ENCODE results near the gene HEY2. TPM values are rescaled to one million over a fixed set of nuclear protein-coding genes. Genes with fewer than 3 reads are reported as not detected.
A peak's percentile ranks its signal among the peaks of the same experiment; 100 is the strongest.

Gene HEY2
- total and polyA plus RNA-seq, 4 donors, result 10.3 to 28.3 (median 22.0) TPM

DNA sequence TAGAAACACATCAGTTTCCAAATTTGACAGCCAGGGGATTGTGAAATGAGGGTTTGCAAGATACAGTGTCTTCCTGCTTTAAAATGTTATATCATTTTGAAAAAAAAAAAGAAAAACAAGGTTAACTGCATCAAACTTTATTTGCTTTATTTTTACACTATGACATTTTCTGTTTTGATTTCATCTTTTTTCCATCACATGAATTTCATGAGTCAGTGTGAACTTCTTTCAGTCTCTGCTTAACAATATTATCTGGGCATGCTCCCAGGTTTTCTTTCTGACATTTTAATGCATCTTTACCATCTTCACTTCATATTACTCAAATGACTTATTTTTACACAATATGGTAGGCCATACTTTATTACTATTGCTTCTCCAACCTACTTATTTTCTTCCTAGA is 43.2 kb downstream of the HEY2 start:
- no peak for DNase-seq (ENCODE audit: low read depth in 4 of 6, low spot score in 6 of 6)
- Histone ChIP-seq H3K27ac (ENCODE audit: low read depth, low read length) (no peak overlapping the region), H3K27me3 (ENCODE audit: control insufficient read depth, insufficient read depth, low read length) (no peaks in the 10 kb centered on the region), H3K36me3 (ENCODE audit: control insufficient read depth, insufficient read depth, low read length) (no peaks in the 10 kb centered on the region), H3K4me3 (ENCODE audit: low read depth, low read length) (no peak overlapping the region), H3K9me3 (ENCODE audit: control insufficient read depth, insufficient read depth, low read length) (no peaks in the 10 kb centered on the region), H3K4me1 (ENCODE audit: control insufficient read depth, insufficient read depth, low read length) (peaks cover 11% of the 10 kb centered on the region)

DNA sequence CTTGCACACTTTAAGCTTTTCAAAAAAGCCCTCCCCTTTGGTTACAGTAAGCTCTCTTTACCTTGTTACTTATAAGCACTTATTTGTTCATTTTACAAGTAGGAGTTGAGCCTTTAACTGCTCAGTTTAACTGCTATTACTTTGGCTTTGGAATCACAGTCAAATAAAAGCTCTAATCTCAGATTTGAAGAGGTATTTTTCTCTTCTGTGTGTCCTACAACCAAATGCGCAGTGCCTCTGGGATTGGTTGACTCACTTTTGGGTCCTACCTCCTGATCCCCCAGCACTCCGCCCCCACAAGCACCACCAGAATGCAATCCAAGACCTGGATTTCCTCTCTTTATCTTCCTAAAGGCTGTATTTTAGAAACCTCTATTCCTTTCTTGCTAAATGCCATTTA is 43.8 kb downstream of the HEY2 start:
- DNase-seq (ENCODE audit: low read depth in 4 of 6, low spot score in 6 of 6), result no peak
- H3K4me1 ChIP-seq (ENCODE audit: control insufficient read depth, insufficient read depth, low read length), result peaks cover 11% of the 10 kb centered on the region
- H3K4me3 ChIP-seq (ENCODE audit: low read depth, low read length), result no peak overlapping the region
- no peaks in the 10 kb centered on the region for H3K9me3 ChIP-seq (ENCODE audit: control insufficient read depth, insufficient read depth, low read length)
- H3K27me3 ChIP-seq (ENCODE audit: control insufficient read depth, insufficient read depth, low read length), result no peaks in the 10 kb centered on the region
- H3K27ac ChIP-seq (ENCODE audit: low read depth, low read length), result peak overlapping the region; percentile 20
- no peaks in the 10 kb centered on the region for H3K36me3 ChIP-seq (ENCODE audit: control insufficient read depth, insufficient read depth, low read length)
- WGBS (ENCODE audit: insufficient coverage), result 82% methylated on average over 2 of the region's 2 CpGs

DNA sequence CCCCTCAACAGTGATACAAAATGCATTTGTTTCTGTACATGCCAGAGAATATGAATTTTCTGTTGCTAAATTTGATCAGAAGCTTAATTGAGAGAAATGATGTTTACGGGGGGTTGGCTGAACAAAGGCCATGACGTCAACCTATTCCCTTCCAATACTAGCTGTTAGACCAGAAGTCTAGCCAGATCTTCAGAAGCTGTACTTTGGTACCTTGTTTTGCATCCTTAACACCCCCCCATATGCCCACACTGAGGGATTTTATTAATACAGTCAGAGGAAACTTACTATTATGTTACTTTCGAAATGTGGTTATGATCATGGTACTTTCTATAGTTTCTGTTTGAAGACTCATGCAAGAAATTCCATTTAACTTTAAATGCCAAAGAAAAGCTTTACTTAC is 44.4 kb downstream of the HEY2 start:
- Histone ChIP-seq H3K4me1 (ENCODE audit: control insufficient read depth, insufficient read depth, low read length) (peaks cover 11% of the 10 kb centered on the region), H3K4me3 (ENCODE audit: low read depth, low read length) (no peak overlapping the region)
- no CpG with 5 or more reads among the region's 3 CpGs for WGBS (ENCODE audit: insufficient coverage)

DNA sequence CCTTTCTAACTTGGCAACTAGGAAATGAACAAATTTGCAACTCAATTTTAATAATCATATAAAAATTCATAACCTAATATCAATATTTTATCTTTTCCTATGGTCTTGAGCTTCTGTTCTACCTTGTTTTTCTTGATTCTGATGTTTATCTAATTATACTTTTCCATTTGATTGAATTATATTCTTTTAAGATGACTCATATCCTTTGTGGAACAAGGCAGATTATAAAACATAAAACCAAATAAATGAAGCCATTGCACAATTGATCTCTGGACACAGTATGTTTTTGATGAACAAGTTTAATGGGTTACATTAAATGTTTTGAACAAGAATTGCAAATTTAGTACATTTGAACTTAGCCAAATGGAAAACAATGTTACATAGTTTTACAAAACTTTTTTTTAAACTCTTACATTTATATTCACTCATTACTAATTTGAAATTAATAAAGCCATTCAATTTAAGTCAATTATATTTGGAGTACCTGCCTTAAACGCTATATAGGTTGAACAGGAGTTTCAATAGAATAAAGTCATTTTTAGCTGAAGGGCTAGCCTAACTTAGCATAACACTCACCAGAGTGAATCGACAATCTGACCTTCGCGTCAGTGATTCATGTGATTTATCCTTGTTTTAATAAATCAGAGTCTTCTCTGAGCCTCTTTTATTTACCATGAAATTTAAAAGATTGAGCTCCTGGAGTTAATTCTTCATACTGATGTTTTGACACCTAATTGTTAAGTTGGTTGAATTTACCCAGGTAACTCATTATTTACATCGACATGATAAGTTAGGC is 45.1 kb downstream of the HEY2 start:
- DNase-seq (ENCODE audit: low read depth in 4 of 6, low spot score in 6 of 6), result no peak
- no peaks in the 10 kb centered on the region for H3K9me3 ChIP-seq (ENCODE audit: control insufficient read depth, insufficient read depth, low read length)
- WGBS (ENCODE audit: insufficient coverage), result no CpG with 5 or more reads among the region's 5 CpGs
- H3K4me1 ChIP-seq (ENCODE audit: control insufficient read depth, insufficient read depth, low read length), result peaks cover 7% of the 10 kb centered on the region
- H3K27me3 ChIP-seq (ENCODE audit: control insufficient read depth, insufficient read depth, low read length), result no peaks in the 10 kb centered on the region
- H3K27ac ChIP-seq (ENCODE audit: low read depth, low read length), result no peak overlapping the region
- no peaks in the 10 kb centered on the region for H3K36me3 ChIP-seq (ENCODE audit: control insufficient read depth, insufficient read depth, low read length)
- H3K4me3 ChIP-seq (ENCODE audit: low read depth, low read length), result no peak overlapping the region

More for the DNA sequence above, 44.4 kb downstream of the HEY2 start:
- Histone ChIP-seq H3K27ac (ENCODE audit: low read depth, low read length) (no peak overlapping the region), H3K36me3 (ENCODE audit: control insufficient read depth, insufficient read depth, low read length) (no peaks in the 10 kb centered on the region), H3K27me3 (ENCODE audit: control insufficient read depth, insufficient read depth, low read length) (no peaks in the 10 kb centered on the region), H3K9me3 (ENCODE audit: control insufficient read depth, insufficient read depth, low read length) (no peaks in the 10 kb centered on the region)
- DNase-seq (ENCODE audit: low read depth in 4 of 6, low spot score in 6 of 6), result no peak

DNA sequence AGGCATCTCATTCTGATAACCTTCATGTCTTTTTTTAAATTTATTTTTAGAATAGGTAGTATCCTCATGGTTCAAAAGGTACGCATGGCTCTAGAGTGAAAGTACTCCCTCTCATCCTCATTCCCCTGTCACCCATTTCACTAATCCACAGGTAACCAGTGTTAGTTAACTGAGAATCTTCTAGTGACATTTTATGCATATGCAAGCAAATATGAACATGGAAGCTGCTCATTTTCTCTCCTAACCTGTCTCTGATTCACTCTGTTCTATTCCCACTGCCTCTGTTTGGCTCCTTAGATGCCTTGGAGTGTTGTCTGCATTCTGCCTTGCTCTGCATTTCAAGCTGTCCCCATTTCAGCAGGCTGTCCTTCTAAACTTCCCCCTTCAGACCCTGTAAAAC is 45.9 kb downstream of the HEY2 start:
- whole genome bisulfite sequencing (ENCODE audit: insufficient coverage), result no CpG with 5 or more reads among the region's 1 CpG
- no peaks in the 10 kb centered on the region for H3K9me3 ChIP-seq (ENCODE audit: control insufficient read depth, insufficient read depth, low read length)
- H3K36me3 ChIP-seq (ENCODE audit: control insufficient read depth, insufficient read depth, low read length), result no peaks in the 10 kb centered on the region
- DNase-seq (ENCODE audit: low read depth in 4 of 6, low spot score in 6 of 6), result no peak
- no peaks in the 10 kb centered on the region for H3K27me3 ChIP-seq (ENCODE audit: control insufficient read depth, insufficient read depth, low read length)
- no peak overlapping the region for H3K27ac ChIP-seq (ENCODE audit: low read depth, low read length)
- no peak overlapping the region for H3K4me3 ChIP-seq (ENCODE audit: low read depth, low read length)
- H3K4me1 ChIP-seq (ENCODE audit: control insufficient read depth, insufficient read depth, low read length), result no peaks in the 10 kb centered on the region

DNA sequence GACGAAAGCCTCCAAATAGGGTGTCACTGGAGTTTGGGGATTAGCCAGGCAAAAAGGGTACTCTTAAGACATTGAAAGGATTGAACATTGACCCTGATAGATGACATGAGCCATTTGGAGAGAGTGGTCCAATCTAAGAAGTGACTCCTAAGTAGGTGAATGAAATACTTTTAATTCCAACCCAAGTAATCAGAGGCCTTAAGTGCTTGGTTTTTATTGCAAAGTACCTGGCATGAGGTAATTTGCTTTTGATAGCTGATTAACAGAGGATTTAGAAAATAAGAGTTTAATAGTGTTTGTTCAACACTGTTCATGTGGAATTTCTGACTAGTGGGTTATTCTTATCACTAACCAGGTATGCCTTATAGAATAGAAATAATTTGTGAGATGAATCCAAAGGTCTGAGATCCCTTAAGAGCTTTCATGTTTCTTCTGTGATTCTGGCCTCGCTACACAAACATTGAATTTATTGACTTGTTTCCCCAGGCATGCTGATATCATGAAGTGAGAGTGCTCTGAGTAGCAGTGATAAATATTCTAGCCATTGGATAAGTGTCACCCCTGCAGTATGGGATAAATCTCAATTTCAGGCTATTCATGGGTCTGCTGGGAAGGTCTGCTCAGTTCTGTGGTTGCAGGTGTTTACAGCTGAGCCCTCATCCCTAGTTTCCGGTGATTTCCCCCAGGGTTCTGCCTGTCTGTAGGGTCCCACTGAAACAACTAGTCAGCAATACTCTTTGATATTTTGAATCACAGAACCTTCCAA is 47.9 kb downstream of the HEY2 start:
- Histone ChIP-seq H3K9me3 (ENCODE audit: control insufficient read depth, insufficient read depth, low read length) (no peaks in the 10 kb centered on the region), H3K36me3 (ENCODE audit: control insufficient read depth, insufficient read depth, low read length) (no peaks in the 10 kb centered on the region), H3K4me3 (ENCODE audit: low read depth, low read length) (no peak overlapping the region), H3K27me3 (ENCODE audit: control insufficient read depth, insufficient read depth, low read length) (no peaks in the 10 kb centered on the region), H3K4me1 (ENCODE audit: control insufficient read depth, insufficient read depth, low read length) (no peaks in the 10 kb centered on the region), H3K27ac (ENCODE audit: low read depth, low read length) (no peak overlapping the region)
- WGBS (ENCODE audit: insufficient coverage), result 80% methylated on average over 1 of the region's 3 CpGs
- no peak for DNase-seq (ENCODE audit: low read depth in 4 of 6, low spot score in 6 of 6)

DNA sequence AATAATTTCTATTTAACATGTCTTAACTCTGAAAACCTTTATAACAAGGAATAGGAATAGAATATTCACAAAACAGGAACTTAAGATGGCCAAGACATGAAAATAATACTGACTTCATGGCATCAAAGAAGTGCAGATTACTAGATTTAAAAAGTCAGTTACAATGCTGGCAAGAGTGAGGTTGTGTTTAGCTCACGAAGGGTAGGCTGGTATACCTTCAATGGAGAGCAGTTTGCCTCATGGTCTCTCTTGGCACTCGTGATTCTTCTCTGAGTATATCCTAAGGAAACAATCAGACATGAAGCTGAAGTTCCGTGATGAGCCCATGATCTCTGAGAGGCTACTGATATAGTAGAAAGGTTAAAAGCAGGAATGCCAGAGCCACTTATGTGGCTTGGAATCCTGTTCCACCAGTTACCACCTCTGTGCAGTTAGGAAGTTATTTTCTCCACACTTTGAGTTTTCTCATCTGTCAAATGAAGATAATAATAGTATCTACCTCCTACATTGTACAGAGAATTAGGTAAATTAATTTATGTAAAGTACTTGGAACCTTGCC is 48.5 kb downstream of the HEY2 start:
- Histone ChIP-seq H3K27me3 (ENCODE audit: control insufficient read depth, insufficient read depth, low read length) (no peaks in the 10 kb centered on the region), H3K9me3 (ENCODE audit: control insufficient read depth, insufficient read depth, low read length) (no peaks in the 10 kb centered on the region), H3K27ac (ENCODE audit: low read depth, low read length) (no peak overlapping the region), H3K4me1 (ENCODE audit: control insufficient read depth, insufficient read depth, low read length) (no peaks in the 10 kb centered on the region), H3K36me3 (ENCODE audit: control insufficient read depth, insufficient read depth, low read length) (no peaks in the 10 kb centered on the region), H3K4me3 (ENCODE audit: low read depth, low read length) (no peak overlapping the region)
- WGBS (ENCODE audit: insufficient coverage), result 80% methylated on average over 1 of the region's 3 CpGs
- no peak for DNase-seq (ENCODE audit: low read depth in 4 of 6, low spot score in 6 of 6)

DNA sequence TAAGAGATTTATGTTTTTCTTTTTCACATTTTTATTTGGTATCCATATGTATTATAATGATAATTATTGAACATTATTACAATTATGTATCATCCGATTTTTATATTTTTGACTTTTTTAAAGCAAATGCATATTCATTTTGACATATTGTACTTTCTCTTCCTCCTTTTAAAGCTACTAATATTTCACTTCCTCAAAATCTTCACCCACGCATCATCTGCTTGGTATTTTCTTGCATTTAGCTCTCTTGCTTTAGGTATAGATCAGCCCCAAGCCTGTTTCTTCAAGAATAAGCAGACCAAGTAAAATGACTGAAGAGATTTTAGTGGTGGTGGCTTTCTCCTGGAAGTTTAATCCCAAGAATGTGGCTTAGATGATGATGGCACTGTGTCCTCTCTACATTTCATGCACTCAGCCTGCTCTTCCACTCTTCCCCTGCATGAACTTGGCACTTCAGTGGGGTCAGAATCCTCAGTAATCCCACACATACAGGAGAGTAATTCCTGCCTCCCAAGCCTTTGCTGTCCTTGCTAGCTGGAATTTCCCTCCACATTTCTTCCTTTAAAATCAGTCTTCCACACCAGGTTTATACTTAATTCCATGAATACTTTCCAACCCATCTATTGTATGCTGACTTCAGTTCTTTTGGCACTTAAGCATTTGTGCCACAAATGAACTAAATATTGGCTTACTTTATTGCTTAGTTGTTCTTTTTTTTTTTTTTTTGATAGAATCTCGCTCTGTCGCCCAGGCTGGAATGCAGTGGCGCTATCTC is 49.5 kb downstream of the HEY2 start:
- H3K27me3 ChIP-seq (ENCODE audit: control insufficient read depth, insufficient read depth, low read length), result no peaks in the 10 kb centered on the region
- no peaks in the 10 kb centered on the region for H3K4me1 ChIP-seq (ENCODE audit: control insufficient read depth, insufficient read depth, low read length)
- no peak for DNase-seq (ENCODE audit: low read depth in 4 of 6, low spot score in 6 of 6)
- no peak overlapping the region for H3K27ac ChIP-seq (ENCODE audit: low read depth, low read length)
- no peak overlapping the region for H3K4me3 ChIP-seq (ENCODE audit: low read depth, low read length)
- H3K36me3 ChIP-seq (ENCODE audit: control insufficient read depth, insufficient read depth, low read length), result no peaks in the 10 kb centered on the region
- no peaks in the 10 kb centered on the region for H3K9me3 ChIP-seq (ENCODE audit: control insufficient read depth, insufficient read depth, low read length)
- WGBS (ENCODE audit: insufficient coverage), result no CpG with 5 or more reads among the region's 5 CpGs

DNA sequence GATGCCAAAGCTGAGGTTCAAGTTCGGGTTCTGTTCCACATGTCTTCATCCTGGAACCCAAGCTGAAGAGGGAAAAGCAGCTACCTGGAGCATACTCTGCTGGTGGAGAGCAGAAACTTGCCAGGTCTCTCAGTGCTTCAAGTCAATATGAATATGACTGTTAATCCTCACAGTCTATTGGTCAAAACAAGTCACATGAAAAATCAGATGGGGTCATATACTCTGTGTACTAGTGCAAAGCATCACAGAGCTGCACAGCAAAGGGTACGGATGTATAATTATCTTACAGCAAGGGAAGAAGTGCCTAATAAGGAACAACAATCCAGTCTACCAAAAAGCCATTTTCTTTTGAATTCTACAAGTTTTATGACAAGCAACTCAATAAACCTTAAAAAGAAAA is 53.0 kb downstream of the HEY2 start:
- WGBS (ENCODE audit: insufficient coverage), result 100% methylated on average over 1 of the region's 2 CpGs
- DNase-seq (ENCODE audit: low read depth in 4 of 6, low spot score in 6 of 6), result no peak
- no peaks in the 10 kb centered on the region for H3K27me3 ChIP-seq (ENCODE audit: control insufficient read depth, insufficient read depth, low read length)
- no peaks in the 10 kb centered on the region for H3K9me3 ChIP-seq (ENCODE audit: control insufficient read depth, insufficient read depth, low read length)
- no peak overlapping the region for H3K4me3 ChIP-seq (ENCODE audit: low read depth, low read length)
- no peaks in the 10 kb centered on the region for H3K36me3 ChIP-seq (ENCODE audit: control insufficient read depth, insufficient read depth, low read length)
- H3K27ac ChIP-seq (ENCODE audit: low read depth, low read length), result no peak overlapping the region
- no peaks in the 10 kb centered on the region for H3K4me1 ChIP-seq (ENCODE audit: control insufficient read depth, insufficient read depth, low read length)
